HG02938 (cell line): ENCODE data around the gene TTC21A.

Source experiments
- ATAC-seq: cut with Tn5 transposase; IDR thresholded peaks from one replicate; pipeline ENCODE4 v1.9.1; 2021; ENCODE audit warnings: mild to moderate bottlenecking, moderate library complexity; ENCODE audit not compliant: unreplicated experiment

TTC21A gene

GRCh38 chr3:39113291-39113690 lies 5.8 kb downstream of the TTC21A start:
- ATAC-seq: no peak

- no peak for ATAC-seq
Observed at GRCh38 chr3:39114456-39114855, 7.0 kb downstream of the TTC21A start.

- ATAC-seq: no peak
Observed at GRCh38 chr3:39115870-39116269, 8.4 kb downstream of the TTC21A start.

DNA sequence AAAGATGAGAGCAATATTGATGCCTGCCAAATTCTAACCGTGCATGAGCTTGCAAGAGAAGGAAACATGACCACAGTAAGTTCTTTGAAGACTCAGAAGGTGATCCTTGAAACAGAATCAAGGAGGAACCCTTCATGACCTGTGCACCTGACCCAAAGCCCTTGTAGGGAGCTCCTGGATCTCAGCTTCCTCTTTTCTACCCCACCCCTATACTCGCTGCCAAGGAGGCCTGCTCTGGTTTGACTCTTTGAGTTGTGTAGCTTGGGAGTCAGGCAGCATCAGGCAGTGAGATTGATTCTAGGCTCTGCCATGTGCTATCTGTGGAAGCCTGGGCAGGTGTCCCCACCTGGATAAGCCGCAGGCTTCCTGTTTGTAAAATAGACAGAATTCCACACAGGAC lies 10.6 kb downstream of the TTC21A start:
- ATAC-seq: no peak

GRCh38 chr3:39118931-39119660 lies 11.6 kb downstream of the TTC21A start:
- ATAC-seq: no peak

- ATAC-seq: no peak
Observed at GRCh38 chr3:39121621-39122020, 14.1 kb downstream of the TTC21A start.

DNA sequence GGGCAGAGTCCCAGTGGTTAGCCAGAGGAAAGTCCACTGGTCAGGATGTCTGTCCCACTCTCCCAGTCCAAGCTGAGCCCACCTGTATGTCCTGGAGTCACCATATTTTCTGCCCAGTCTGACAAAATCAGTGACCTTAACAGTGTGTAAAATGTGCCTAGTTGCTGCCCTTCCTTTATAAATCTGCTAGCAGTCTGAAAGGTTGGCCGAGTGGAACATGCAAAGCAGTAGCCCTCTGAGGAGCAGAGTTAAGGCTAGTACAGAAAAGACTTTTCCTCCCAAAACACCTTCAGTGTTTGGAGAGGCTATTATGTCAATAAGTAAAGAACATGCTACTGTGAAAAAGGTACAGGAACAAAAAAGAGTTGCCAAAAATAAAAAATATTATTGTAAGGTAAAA lies 15.3 kb downstream of the TTC21A start:
- no peak for ATAC-seq

DNA sequence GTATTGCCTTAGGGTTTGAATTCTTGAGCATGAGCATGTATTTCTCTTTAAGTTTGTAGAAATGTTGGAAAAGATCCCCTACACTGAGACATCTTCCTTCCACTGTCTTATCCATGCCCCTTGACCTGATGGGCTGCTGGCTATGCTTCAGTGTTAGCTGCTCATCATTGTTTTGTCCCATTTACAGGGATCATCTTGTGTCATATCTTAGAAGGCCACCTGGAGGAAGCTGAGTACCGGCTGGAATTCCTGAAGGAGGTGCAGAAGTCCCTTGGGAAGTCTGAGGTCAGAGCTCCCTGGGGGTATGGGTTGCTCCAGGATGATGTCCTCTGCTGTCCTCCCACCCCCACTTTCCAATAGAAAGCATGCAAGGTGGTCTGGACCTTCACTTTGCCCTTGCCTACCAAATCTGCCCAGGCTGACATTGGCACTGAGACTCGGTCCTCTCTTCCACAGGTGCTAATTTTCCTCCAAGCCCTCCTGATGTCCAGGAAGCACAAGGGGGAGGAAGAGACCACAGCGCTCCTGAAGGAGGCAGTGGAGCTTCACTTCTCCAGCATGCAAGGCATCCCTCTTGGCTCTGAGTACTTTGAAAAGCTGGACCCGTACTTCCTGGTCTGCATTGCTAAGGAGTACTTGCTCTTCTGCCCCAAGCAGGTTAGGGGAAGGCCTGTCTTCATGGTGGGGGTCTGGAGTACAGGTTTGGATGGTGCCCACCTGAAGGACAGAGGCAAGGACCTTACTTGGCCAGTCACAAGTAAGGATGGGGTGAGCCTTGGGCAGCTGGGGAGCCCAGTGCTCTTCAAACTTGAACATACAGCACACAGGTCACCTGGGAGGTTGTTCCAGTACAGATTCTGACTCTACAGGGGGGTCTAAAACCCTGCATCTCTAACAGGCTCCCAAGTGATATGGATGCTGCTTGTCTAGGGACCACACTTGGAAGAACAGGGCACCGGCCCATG lies 17.7 kb downstream of the TTC21A start:
- ATAC-seq: no peak

DNA sequence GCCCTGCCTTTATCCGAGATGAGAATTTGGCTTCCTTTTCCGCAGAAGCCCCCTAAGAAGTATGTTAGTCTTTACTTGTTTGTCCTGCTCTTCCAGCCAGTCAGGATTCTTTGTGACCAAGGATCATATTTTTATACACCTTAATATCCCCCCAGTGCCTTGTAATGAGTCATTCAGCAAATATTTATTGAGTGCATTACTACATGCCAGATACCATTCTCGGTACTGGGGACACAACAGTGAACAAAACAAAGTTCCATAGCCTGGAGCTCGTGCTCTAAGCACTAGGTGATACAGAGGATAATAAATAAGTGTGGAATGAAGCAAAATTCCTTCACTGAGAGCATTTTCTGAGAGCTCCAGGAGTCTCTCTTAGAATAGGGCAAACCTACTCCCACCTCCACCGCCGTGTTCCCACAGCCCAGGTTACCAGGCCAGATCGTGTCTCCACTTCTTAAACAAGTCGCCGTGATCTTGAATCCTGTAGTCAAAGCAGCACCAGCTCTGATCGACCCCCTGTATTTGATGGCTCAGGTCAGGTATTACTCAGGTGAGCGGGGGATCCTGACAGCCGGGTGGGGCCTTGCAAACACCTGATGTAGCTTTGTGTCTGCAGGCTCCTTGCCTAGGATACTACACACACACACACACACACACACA lies 18.5 kb downstream of the TTC21A start:
- no peak for ATAC-seq

- ATAC-seq: no peak
Observed at GRCh38 chr3:39126532-39127071, 19.1 kb downstream of the TTC21A start.

DNA sequence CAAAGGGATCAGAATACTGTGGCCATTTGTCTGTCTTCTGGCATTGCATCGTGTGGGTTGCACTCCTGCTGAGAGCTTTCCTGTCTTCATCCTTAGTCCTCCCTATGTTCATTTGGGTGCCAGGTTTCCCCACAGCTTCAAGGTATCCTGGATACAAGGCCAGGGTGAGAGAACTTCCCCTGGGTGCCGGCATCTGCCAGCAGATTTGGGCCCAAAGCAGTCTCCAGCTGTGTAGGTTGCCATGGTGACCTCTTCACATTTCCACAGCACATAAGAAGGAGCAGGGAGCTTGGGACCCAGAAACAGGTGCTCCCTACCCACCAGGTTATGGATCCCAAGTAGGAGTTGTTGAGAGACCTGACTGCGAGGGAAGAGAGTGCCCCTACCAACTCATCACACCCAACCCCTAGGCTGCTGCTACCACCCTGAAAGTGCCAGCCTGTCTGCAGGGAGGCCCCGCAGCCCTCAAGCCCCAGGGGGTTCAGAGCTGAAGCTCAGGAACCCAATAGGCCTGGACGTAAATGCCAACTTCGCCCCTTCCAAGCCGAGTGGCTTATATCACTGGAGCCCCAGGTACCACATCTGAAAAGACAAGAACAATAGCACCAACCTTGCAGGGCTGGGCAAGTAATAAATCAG lies 19.9 kb downstream of the TTC21A start:
- ATAC-seq: no peak

- ATAC-seq: no peak
Observed at GRCh38 chr3:39127908-39128304, 20.4 kb downstream of the TTC21A start.

GRCh38 chr3:39128951-39129350 lies 21.5 kb downstream of the TTC21A start:
- no peak for ATAC-seq

DNA sequence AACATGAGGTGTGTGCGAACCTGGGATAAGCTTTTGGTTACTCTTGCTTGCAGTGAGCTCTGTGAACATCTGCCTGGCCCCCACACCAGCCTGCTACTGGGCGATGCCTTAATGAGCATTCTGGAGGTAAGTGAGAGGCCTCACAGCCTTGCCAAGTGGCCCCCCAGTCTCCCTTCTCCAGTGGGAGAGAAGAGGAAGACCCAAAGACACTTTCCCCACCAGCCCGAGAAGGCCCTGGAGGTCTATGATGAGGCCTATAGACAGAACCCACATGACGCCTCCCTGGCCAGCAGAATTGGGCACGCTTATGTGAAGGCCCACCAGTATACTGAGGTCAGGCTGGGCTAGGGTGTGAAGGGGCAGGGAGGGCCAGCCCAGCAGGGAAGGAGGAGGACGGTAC lies 22.5 kb downstream of the TTC21A start:
- no peak for ATAC-seq

DNA sequence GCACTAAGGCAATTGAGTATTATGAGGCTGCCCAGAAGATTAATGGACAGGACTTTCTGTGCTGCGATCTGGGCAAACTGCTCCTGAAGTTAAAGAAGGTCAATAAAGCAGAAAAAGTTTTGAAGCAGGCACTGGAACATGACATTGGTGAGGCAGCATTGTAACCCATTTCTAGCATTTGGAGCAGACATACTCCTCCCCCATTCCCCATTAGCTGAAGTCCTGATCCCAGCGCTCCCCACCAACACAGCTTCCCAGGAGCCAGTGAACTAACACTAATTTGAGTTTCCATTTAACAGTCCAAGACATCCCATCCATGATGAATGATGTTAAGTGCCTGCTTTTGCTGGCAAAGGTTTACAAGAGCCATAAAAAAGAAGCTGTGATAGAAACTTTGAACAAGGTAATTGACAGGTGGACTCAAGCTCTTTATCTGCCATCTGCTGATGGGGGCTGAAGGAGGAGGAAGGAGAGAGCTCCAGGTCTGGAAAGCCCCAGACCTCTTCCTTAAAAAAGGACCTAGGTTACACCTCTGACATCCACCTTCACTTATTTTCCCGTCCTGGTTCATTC lies 23.3 kb downstream of the TTC21A start:
- ATAC-seq: no peak

DNA sequence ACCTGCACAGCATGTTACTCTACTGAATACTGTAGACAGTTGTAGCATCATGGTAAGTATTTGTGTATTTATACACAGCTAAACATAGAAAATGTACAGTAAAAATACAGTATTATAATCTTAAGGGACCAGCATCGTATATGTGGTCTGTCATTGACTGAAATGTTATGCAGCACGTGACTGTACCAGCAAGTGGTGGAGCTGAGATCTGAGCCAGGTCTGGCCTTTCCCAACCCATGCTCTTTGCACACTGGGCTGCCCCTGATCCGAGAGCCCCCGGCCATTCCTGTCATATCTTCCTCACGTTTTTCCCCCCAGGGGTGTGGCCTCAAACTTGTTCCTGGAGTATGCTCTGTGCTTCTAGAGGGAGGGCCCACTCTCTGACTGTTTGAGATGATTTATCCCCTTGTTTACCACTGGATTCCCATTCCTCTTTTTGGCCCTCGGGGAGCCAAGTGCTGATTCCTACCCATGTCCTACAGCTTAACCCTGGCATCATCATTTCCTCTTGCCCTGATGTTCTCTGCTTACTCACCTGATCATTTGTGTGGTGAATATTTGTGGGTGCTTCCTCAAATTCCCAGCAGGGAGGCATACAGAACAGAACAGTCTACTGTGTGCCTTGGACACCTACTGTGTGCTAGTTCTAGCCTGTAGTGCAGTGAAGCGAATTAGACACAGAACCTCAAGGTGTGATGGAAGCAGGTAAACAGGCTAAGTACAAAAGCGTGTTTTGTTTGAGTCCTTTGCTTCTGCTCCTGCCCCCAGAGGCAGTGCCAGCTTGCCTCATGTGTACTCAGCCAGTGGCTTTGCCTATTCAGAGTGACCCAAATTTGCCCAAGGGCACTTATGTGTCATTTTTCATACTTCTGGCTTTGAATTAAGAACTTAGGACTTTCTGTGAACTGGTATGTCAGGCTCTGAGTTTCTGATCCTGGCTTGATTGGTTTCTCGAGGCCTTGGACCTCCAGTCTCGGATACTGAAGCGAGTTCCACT lies 24.9 kb downstream of the TTC21A start:
- no peak for ATAC-seq

DNA sequence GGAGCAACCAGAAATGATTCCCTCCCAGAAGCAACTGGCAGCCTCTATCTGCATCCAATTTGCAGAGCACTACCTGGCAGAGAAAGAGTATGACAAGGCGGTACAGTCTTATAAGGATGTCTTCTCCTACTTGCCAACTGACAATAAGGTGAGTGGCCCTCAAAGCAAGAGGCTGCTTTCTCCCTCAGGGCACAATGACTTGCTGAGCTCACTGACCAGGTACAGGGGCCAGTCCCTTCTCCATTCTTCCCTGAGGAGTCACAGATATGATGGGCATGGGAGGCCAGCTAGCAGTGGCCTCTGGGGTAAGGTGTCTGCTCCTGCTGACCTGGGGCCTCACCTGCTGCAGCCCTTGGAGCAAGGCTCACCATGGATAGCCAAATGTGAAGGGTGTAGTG lies 25.6 kb downstream of the TTC21A start:
- no peak for ATAC-seq

DNA sequence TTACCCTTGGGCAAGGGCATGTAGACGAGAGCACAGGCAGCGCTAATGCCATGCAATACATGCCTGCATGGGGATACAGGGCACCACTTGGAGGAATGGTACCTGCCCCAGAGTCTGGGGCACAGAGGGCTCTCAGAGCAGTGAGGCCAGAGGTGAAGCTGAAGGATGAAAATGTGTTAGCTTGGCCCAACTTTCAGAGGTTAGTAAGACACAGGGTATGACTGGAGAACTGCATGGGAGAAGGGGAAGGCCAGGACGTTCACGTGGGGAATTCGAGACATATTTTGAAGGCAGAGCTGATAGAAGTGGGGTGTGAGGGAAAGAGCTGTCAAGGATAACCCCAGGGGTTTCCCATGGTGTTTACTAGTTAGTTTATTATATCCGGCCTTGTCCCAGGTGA lies 26.3 kb downstream of the TTC21A start:
- ATAC-seq: no peak

GRCh38 chr3:39134305-39134704 lies 26.8 kb downstream of the TTC21A start:
- ATAC-seq: no peak
